ENCODE measurements around the gene GCLC.
"Not testable (repeated sequence)": the region's sequence is repeated elsewhere in the genome, so short reads cannot be mapped to it uniquely, and the experiment has no call there.

GCLC gene

DNA sequence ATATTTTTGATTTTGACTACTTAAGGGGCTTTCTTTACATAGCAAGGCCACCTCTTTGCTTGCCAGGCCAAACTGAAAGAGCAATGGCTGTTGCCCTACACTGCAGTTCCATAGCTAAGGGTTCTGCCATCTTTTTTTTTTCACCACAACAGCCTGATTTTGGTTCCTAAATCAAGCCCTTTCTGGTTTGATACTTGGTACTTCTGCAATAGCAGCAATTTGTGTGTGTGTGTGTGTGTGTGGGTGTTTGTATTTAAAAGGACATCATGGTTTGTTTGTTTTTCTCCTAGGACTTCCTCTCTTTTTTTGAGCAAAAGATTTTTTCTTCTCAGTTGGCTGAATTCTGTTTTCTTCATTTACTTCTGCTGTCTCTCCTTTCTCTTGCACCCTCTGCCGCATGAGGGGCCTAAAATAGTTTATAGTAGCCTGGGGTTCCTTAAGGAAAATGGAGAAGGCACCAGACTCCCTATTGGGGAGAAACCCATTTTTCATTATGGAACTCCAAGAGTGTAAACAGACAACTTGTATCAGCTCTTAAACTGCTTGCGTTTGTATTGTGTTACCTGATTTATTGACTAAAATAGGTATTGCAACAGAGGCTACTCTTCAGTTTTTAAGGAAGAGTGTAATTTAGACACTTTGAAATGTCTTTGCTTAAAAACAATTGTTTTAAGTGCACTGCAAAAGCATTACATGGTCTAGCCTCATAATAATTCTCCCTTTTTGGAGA lies 12.2 kb upstream of the GCLC start:
- no peak for DNase-seq

DNA sequence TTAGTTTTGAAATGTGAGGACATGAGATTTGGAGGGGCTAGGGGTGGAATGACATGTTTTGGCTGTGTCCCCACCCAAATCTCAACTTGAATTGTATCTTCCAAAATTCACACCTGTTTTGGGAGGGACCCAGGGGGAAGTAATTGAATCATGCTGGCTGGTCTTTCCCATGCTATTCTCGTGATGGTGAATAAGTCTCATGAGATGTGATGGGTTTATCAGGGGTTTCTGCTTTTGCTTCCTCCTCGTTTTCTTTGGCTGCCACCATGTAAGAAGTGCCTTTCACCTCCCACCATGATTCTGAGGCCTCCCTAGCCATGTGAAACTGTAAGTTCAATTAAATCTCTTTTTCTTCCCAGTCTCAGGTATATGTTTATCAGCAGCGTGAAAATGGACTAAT lies 8.7 kb upstream of the GCLC start:
- DNase-seq, result not testable (repeated sequence)

DNA sequence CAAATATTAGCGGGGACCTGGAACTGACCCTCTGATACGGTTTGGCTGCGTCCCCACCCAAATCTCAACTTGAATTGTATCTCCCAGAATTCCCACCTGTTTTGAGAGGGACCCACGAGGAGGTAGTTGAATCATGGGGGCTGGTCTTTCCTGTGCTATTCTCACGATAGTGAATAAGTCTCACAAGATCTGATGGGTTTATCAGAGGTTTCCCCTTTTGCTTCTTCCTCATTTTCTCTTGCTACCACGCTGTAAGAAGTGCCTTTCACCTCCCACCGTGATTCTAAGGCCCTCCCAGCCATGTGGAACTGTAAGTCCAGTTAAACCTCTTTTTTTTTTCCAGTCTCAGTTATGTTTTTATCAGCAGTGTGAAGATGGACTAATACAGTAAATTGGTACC lies 6.8 kb upstream of the GCLC start:
- not testable (repeated sequence) for DNase-seq

DNA sequence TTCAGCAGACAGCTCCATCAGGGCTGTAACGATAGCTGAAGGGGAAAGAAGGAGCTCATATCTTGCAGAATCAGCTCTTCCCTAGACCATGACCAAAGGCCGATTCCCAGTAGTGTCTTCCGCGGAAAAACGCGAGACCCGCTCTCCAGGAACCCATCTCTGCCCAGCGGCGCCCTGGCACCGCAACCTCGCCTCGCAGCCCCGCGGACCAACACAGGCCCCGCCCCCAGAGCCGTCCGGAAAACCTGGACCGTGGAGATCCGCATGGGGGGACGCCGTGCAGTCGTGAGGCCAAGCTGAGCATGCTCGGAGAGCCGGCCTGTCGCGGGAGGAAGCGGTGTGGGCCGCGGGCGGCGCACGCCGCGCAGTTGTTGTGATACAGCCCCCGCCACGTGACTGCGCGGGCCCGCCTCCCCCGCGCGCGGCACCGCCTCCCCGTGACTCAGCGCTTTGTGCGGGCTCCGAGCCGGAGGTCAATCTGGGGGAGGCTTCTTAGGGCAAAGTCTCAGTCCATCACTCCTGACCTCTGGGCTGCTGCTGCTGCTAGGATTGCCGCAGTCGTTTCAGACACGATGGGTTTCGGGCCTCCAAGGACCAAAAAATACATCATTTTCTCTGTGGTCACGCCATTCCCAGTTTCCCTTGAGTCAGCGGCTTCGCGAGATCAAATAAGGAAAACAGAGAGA lies 3.1 kb upstream of the GCLC start:
- DNase-seq, result peak; percentile 97

DNA sequence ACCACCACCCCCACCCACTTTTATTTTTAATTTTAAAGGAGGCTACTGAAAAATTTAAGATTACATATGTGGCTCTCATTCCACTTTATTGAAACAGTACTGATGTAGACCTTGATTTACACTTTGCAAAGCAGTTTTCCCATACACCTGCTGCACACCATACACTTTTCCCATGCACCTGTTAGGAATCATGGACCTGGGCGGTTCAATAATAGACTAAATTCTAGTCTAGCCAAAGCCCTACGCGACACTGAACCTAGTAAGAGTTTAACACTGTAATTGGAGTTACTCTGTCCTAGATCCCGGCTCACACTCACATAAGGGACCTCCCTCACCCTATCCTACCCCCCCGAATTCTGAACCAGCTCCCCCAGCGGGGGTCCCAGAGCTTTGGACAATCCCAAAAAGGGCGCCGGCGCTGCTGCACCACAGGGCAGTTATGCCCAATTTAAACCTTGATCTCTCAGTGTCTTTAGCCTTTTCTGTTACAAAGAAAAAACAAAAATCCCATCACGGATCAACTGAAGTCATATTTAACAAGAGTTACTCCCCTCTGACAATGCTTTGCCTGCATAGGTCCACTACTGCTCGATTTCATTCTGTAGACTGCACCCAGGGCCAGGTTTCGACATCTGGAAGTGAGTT lies 2.4 kb upstream of the GCLC start:
- no peak for DNase-seq

DNA sequence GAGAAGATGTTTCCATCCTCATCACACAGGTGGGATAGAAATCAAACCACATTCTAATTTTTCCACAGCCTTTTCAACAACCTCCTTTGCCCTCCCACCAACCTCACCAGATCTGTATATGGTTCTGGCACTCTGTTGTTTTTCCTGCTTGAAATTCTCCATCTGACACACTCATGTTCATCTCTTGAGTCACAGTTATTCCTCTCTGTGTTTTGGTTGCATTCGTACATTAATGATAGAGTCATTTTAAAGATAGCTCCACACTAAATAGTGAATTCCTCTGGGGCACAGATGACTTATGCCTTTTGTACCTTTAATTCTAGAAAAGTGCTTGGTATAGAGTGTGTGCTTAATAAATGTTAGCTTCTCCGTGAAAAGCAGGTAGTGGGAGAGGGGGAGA lies 1.4 kb upstream of the GCLC start:
- peak; percentile 37 for DNase-seq

DNA sequence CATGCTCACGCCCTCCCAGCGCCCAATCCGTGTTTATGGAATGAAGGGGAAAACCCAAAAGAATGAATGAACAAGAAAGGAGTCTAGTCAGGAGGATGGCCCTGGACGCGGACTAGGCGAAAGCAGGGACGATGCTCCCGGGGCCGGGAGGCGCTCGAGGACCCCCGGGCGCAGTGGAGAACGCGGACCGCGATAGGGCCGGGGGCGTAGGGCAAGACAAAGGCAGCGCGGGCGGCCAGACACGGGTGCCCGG lies 758 bp downstream of the GCLC start:
- DNase-seq, result no peak

DNA sequence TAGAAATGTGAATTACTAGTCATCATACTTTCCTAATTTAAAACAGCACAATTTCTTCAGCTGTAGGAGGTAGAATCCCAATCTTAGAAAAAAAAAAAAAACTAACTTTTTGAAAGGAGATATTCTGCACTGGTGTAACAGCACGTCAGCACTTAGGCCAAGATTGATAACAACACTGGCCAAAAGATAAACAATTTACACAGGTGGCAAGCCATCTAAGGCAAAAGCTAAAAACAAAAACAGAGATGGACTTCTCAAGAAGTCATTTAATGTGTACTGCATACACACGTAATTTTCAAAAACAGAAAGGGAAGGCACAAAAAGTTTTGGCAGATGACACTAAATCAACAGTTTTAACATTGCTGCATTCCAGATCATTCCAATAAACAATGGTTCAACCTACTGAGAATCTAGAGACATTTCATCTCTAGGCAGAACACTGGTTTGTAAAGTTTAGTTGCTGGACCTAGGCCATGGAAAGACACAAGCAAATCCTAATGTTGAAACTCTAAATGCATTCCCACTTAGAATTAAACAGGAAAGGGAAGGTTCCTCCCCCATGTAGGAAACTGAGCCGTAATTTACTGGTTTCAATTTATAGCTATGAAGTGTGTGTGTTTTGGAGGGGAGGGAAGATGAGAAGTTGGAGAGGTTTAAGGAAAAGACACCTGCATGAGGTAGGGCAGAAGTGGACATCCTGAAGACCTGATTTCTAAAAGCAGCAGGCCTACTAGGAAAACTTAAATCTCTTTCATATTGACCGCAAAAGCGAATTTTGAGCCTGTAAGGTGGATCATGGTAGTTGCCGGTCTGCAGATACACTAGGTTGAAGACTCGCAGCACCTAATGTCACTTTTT lies 1.3 kb downstream of the GCLC start:
- DNase-seq, result peak; percentile 16

DNA sequence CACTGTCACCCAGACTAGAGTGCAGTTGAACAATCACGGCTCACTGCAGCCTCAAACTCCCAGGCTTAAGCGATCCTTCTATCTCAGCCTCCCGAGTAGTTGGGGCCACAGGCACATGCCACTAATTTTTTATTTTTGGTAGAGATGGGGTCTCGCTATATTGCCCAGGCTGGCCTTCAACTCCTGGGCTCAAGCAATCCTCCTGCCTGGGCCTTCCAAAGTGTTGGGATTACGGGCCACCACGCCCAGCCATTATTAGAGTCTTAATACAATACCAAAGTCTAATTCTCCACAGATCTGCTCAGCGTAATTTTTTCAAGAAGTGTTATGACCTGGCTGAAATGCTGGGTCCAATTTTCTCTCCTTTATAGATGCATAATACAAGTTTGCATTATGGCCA lies 3.0 kb downstream of the GCLC start:
- DNase-seq, result no peak

DNA sequence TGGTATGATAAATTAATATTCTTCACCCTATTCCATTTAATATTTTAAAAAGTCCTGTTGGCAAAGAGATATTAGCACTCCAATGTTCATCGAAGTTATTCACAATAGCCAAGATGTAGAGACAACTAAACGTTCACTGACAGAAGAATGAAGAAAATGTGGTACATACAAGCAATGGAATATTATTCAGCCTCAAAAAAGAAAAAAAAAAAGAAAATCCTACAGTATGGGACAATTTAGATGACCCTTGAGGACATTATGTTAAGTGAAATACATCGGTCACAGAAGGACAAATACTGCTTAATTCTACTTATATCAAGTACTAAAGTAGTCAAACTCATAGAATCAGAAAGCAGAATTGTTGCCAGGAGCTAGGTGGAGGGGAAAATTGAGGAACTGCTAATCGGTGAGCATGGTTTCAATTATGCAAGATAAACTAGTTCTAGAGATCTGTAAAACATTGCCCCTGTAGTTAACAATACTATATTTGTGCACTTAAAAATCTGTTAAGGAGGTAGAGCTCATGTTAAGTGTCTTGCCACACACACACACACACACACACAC lies 4.7 kb downstream of the GCLC start:
- DNase-seq, result no peak

DNA sequence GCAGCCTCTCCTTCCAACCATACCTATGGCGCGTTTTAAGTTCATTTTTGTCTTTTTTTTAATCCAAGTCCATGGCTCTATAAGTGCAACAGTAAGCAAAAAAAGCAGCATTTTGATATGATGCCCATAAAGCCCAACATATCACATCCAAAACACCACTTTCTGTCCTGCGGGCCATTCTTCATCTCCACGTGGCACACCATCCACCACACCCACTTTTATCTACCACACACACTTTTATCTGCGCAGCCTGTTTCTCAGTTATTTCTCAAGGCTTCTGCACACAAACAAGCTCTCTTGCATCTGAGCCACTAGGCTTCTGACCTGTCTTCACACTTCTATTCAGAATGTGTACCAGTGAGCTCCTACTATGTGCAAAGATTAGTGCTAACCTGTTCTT lies 5.3 kb downstream of the GCLC start:
- DNase-seq, result no peak

DNA sequence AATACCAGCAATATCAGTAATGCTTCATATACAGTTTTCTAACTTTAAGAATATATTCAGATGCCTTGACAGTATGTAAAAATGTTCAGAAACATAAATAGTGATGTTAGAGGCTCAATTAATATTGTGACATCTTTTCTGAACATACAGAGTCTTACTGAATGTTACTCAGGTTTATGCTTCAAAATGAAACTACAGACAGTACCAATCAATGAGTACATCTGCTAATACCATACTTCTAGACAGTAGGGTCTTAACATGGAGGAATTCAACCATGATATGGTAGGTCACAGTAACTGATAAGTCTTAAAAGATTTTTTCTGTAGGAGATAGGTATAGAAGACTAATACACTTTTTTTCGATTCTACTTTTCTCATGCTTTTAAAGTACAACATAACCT lies 8.3 kb downstream of the GCLC start:
- no peak for DNase-seq

DNA sequence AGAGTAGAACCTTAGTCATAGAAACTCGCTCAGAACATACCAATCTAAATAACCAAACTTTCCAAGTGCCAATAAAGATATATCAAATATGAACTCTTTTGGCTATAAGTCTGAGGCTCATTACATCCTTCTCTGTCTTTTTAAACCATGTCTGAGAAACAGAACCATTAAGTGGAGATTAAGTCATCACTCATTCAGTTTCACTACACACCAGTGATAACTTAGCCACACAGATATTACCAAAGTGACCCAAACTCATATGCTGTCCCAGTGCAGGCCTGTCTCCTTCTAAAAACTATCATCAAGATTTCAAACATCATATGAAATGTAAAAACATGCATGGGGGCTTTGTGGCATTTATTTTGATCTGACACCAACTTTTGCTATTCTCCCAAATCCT lies 12.0 kb downstream of the GCLC start:
- DNase-seq, result no peak

DNA sequence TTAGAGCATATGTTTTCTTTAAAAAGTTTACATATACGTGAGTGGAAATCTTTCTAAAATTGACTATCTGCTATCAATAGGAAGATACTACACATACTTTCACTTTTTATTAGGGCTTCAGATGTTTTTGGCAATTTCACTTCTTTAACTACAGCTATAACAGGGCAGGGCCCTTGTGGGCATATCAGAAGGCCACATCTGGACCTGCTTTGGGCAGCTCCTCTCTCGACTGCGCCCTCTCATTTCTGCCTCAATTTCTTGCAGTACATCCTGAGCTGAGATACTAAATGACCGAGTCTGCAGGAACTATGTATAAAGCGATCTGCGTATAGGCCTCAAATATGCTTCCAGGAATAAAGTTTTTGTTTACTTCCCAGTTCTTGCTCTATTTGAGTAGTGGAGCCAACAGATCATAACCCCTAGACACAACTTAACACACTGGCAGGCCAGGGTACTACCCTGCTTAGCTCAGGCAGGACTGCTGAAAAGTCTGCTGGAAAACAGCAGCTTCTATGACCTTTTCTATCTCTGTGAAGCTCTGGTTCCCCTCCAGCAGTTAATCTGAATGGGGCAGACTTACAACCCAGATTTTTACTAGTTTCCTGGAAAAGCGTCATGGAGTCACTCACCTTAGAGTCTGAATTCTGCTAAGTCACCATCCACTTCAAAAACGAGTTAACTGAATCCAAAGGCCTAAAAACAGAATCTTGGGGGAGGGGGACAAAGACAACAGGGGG lies 12.7 kb downstream of the GCLC start:
- DNase-seq, result no peak

DNA sequence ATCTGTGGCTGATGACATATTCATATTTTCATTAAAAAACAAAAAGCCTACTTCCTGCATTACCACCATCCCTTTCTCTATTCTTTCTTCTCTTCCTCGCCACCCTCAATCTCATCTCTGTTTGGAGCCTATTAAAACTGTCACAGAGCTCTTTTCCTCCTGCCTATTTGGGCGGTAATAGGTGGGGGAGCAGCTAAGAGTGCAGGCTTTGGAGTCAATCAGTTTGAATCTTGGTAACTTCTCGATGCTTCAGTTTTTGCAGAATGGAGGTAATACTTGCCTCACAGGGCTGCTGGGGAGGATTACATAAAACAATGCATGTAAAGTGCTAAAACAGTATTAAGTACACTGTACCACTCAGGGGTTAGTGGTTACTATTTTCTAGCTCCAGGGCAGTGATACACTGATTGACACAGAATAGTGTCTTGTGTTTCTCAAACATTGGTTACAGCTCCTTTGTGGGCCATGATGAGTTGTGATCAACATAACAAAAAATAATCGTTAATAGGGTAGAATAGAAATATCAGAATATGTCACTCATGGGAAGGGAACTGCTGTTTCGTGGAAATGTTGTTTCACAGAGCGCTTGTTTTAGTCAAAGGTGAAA lies 14.0 kb downstream of the GCLC start:
- DNase-seq, result no peak

DNA sequence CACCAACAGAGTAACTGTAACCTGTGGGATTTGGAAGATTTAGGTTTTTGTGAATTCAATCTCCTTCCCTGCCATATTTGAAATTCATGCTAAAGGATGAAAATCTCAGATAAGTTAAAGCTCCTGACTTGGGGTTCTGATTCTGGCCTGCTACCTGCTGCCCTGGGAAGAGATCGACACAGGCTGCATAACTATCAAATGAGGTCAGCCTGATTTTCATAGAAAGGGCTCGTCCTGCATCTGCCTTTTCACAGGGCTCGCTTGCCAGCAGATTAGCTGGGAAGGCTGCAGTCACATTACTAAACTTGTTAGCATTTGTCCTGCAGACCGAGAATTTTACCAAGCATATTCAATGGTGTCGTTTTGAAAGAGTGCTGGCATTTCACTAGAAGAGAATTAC lies 14.6 kb downstream of the GCLC start:
- peak; percentile 49 for DNase-seq

DNA sequence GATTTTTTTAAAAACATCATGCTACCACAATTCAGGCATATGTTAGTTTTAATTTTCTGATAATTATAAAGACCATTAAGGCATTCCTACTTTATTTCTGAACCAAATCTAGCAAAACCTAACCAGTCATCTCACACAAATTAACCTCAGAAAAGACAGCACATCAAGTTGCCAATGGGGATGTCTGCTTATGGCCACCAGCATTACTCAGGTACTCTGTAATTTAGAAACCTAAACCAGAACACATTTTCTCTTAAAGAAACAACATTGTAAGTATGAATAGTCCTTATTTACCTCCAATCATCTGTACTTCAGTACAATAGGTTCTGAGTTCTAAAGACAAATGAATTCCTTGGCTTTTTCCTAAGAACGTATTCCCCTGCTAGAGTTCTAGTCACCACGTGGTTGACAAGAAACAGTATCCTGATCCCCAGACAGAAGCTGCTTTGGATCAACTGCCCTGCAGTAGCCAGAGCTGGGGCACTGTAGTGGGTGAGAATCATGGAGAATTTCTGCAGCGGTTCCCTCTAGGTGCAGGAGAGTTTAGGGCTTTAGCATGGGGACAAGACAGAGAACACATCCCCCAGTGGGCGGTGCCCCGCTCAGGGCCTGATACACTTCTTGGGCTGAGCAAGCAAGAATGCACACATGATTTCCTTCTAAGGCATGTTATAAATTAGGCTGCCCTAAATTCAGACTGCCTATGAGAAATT lies 15.4 kb downstream of the GCLC start:
- peak; percentile 34 for DNase-seq

DNA sequence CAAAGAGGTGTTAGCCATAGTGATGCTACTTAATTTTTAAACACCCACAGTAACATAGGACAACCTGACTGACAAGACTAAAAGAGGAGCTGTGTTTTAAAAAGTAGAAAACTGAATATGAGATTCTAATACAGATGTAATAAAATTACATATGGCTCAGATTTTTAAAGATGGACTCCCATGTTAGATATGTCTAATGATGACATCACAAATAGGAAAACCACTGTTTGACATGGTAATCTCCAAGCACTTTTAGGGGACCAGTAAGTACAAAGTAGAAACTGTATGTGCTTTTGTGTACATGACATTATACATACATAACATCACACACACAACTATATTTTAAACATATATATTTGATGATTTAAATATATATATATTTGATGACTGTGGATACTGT lies 16.8 kb downstream of the GCLC start:
- DNase-seq, result no peak

DNA sequence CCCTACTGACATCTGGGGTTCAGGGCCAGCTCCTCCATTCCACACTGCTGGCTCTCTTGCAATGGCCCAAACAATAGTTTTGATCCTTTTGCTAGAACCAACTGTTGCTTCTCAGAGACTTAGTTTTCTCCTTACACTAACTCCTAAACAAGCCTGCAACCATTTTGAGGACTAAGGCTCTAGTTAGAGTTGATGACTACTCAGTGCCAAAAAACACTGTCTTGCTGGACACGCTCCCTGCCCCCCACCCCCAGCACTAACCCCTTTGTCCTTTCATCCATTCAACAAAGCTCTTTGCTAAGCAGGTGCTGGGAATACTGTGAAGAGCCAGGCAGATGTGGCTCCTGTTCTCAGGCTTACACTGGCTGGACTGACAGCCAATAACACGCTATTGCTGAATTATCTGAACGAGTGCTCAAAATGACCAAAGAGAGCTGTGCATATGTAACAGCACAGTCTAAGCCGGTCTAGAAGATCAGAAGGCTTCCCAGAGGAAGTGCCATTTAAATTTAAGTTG lies 17.6 kb downstream of the GCLC start:
- no peak for DNase-seq

DNA sequence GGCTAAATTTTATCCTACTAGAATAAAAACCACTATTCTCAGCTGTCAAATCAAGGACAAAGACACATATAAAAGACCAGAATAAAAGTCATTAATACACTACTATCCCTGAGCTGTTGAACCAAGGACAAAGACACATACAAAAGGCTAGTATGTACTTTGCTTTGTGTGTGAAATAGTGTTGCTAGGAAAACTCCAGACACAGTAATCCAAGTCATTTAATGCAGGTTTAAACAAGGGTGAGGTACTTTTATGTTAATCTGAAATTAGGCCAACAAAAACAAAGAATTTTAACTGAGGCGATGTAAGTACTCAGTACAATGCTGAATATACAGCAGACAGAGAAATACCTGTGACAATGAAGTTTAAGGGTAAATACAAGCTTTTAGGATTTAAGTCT lies 18.9 kb downstream of the GCLC start:
- DNase-seq, result no peak

DNA sequence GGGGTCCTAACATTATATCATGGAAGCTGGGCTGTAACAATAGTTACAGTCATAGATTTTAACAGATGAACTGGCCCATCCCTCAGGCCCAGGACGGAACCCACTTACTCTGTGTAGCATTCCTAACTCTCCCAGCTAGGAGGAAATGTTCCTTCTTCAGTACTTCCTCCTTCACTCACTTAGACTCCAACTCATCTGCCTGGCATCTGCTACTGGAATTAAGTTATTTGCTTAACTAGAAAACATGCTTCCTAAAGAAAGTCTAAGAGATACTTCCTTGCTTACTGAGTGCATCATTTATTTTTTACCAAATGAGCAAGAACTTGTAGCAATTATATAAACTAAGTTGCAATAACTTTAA lies 20.5 kb downstream of the GCLC start:
- DNase-seq, result peak; percentile 75
